Kidney (tissue), 14 donors: ENCODE data around the gene GPN2. TPM values are rescaled to one million over a fixed set of nuclear protein-coding genes. Genes with fewer than 3 reads are reported as not detected.

ENCODE experiments used
- DNase-seq, 5 donors: peaks; one replicate each; pipeline ENCODE4 v3.0.0-alpha.2; 2013 to 2020
- FAIRE-seq: peaks from 2 replicates; lab custom pipeline; 2012; peaks lifted over from hg19 to GRCh38; lab: Jason Lieb, UNC
- H3K27ac ChIP-seq, 2 donors: one replicate each; pipeline ENCODE4 v1.7.0; 2013; ENCODE audit warnings: low read depth in 2 of 2, low read length in 2 of 2, inconsistent platforms in 1 of 2
- H3K27me3 ChIP-seq: one replicate; pipeline ENCODE4 v1.7.1; 2013; ENCODE audit warnings: low read length, inconsistent platforms; ENCODE audit not compliant: control insufficient read depth, insufficient read depth
- H3K36me3 ChIP-seq, 3 donors: one replicate each; pipeline versions ENCODE4 v1.7.0 to v1.7.1; 2013; ENCODE audit warnings: low read length in 3 of 3, control low read depth in 1 of 3, inconsistent platforms in 1 of 3; ENCODE audit not compliant: insufficient read depth in 3 of 3, control insufficient read depth in 2 of 3
- H3K4me1 ChIP-seq, 3 donors: one replicate each; pipeline versions ENCODE4 v1.7.0 to v1.7.1; 2013; ENCODE audit warnings: low read length in 3 of 3, inconsistent platforms in 1 of 3, low read depth in 1 of 3; ENCODE audit not compliant: control insufficient read depth in 2 of 3, insufficient read depth in 2 of 3
- H3K4me3 ChIP-seq, 3 donors: one replicate each; pipeline versions ENCODE4 v1.7.0 to v1.8.1; 2013; ENCODE audit warnings: low read length in 3 of 3, control low read depth in 1 of 3, inconsistent platforms in 1 of 3
- H3K9ac ChIP-seq, 3 donors: one replicate each; pipeline versions ENCODE4 v1.7.0 to v1.7.1; 2013; ENCODE audit warnings: low read length in 3 of 3, control low read depth in 1 of 3, inconsistent platforms in 1 of 3
- H3K9me3 ChIP-seq, 3 donors: one replicate each; pipeline versions ENCODE4 v1.7.0 to v1.7.1; 2013; ENCODE audit warnings: low read length in 3 of 3, control low read depth in 1 of 3, inconsistent platforms in 1 of 3; ENCODE audit not compliant: control insufficient read depth in 2 of 3, insufficient read depth in 1 of 3
- CTCF ChIP-seq: IDR thresholded peaks from 3 replicates; pipeline ENCODE4 v1.5.1; 2012; ENCODE audit warnings: mild to moderate bottlenecking, moderate library complexity, borderline replicate concordance; ENCODE audit not compliant: insufficient read depth; ENCODE audit errors: extremely low read depth
- intact Hi-C: fragments of 100-400 bp; cut with DNase I; formaldehyde crosslinking; loops from one replicate; pipeline ENCODE4 v1.11.1; 2022
- polyA plus RNA-seq: library from polyadenylated mRNA; stranded (reverse); fragments of 350-450 nt; fragmentation: Illumina TruSeq; extraction: RNeasy Lipid Tissue Mini Kit (QIAGEN cat#74804); gene quantifications from one replicate; pipeline ENCODE4 v1.2.3, GENCODE V29; 2014; ENCODE audit warnings: low read depth, low replicate concordance; ENCODE audit not compliant: insufficient read depth
- total RNA-seq: library from RNA; stranded (reverse); fragmentation: NEBNext Ultra II Directional; extraction: Animal tissue kit (Norgen Biotek cat#: 25700); gene quantifications from one replicate; pipeline ENCODE4 v1.2.1, GENCODE V29; 2021
- donor health status: control.
- donor health status: control.
- donor health status: control.
- donor health status: control.
- donor health status: control.
- donor health status: DM: yes; HTN: yes; CAD: no.
- donor health status: Normal renal cell carcinoma (clear cell type).

The GPN2 gene
- total and polyA plus RNA-seq, 2 donors from 2014 or later: 24.6 to 28.8 TPM

GRCh38 chr1:26833432-26834405 is 56.4 kb downstream of the GPN2 start:
- Histone ChIP-seq H3K27ac (peak overlapping the region in 1 of 2 donors; percentile 32), H3K36me3 (peaks cover 0 to 26% (median 3%) of the 10 kb centered on the region in 3 donors), H3K27me3 (no peaks in the 10 kb centered on the region), H3K9ac (no peak overlapping the region), H3K9me3 (no peaks in the 10 kb centered on the region), H3K4me1 (peaks cover 0 to 7% (median 1%) of the 10 kb centered on the region in 3 donors), H3K4me3 (no peak overlapping the region)
- DNase-seq (peak in 1 of 5 donors; percentile 83), FAIRE-seq (no peak)
- TF ChIP-seq CTCF: no peak
- intact Hi-C loops: no loop called here

GRCh38 chr1:26832249-26832960 is 57.7 kb downstream of the GPN2 start:
- FAIRE-seq: no peak
- Histone ChIP-seq H3K4me1 (peaks cover 0 to 12% (median 4%) of the 10 kb centered on the region in 3 donors), H3K27ac (no peak overlapping the region)

GRCh38 chr1:26831546-26832248 is 58.4 kb downstream of the GPN2 start:
- DNase-seq (no peak), FAIRE-seq (no peak)
- Histone ChIP-seq H3K27me3 (no peaks in the 10 kb centered on the region), H3K9ac (no peak overlapping the region), H3K4me3 (no peak overlapping the region), H3K9me3 (no peaks in the 10 kb centered on the region), H3K27ac (no peak overlapping the region), H3K4me1 (peaks cover 0 to 15% (median 4%) of the 10 kb centered on the region in 3 donors), H3K36me3 (peaks cover 0 to 23% (median 3%) of the 10 kb centered on the region in 3 donors)
- intact Hi-C loops: no loop called here
- no peak for TF ChIP-seq CTCF

More at GRCh38 chr1:26832249-26832960, 57.7 kb downstream of the GPN2 start:
- TF ChIP-seq CTCF: no peak
- Histone ChIP-seq H3K9ac (no peak overlapping the region), H3K36me3 (peaks cover 0 to 23% (median 3%) of the 10 kb centered on the region in 3 donors), H3K27me3 (no peaks in the 10 kb centered on the region), H3K9me3 (no peaks in the 10 kb centered on the region), H3K4me3 (no peak overlapping the region)
- no peak for DNase-seq
- intact Hi-C loops: no loop called here
